Measurements from ENCODE around the gene GUCY2D.
"Not testable (repeated sequence)": the region's sequence is repeated elsewhere in the genome, so short reads cannot be mapped to it uniquely, and the experiment has no call there.

Gene GUCY2D

GRCh38 chr17:8060274-8060673 lies 57.9 kb downstream of the GUCY2D start:
- no peak overlapping the region for H2AFZ ChIP-seq (ENCODE audit: low read depth, low read length)
- H3K4me1 ChIP-seq (ENCODE audit: insufficient read depth, low read length): no peaks in the 10 kb centered on the region
- H3K36me3 ChIP-seq (ENCODE audit: insufficient read depth, low read length): no peaks in the 10 kb centered on the region
- H3K27me3 ChIP-seq (ENCODE audit: insufficient read depth, low read length): peaks cover 59% of the 10 kb centered on the region
- no peak overlapping the region for H3K4me3 ChIP-seq (ENCODE audit: low read length)
- no peaks in the 10 kb centered on the region for H3K9me3 ChIP-seq (ENCODE audit: low read length)

GRCh38 chr17:8061851-8062250 lies 59.4 kb downstream of the GUCY2D start:
- H3K4me3 ChIP-seq (ENCODE audit: low read length); H2AFZ ChIP-seq (ENCODE audit: low read depth, low read length); H3K9me3 ChIP-seq (ENCODE audit: low read length); H3K36me3 ChIP-seq (ENCODE audit: insufficient read depth, low read length); H3K4me1 ChIP-seq (ENCODE audit: insufficient read depth, low read length): not testable (repeated sequence)
- H3K27me3 ChIP-seq (ENCODE audit: insufficient read depth, low read length): peaks cover 65% of the 10 kb centered on the region

GRCh38 chr17:8062435-8062806 lies 60.0 kb downstream of the GUCY2D start:
- Histone ChIP-seq H3K27me3 (ENCODE audit: insufficient read depth, low read length) (peaks cover 71% of the 10 kb centered on the region), H3K36me3 (ENCODE audit: insufficient read depth, low read length) (no peaks in the 10 kb centered on the region), H2AFZ (ENCODE audit: low read depth, low read length) (no peak overlapping the region), H3K4me1 (ENCODE audit: insufficient read depth, low read length) (no peaks in the 10 kb centered on the region), H3K9me3 (ENCODE audit: low read length) (no peaks in the 10 kb centered on the region), H3K4me3 (ENCODE audit: low read length) (no peak overlapping the region)

GRCh38 chr17:8062807-8063483 lies 60.5 kb downstream of the GUCY2D start:
- Histone ChIP-seq H3K9me3 (ENCODE audit: low read length) (no peaks in the 10 kb centered on the region), H3K36me3 (ENCODE audit: insufficient read depth, low read length) (no peaks in the 10 kb centered on the region), H3K27me3 (ENCODE audit: insufficient read depth, low read length) (peaks cover 74% of the 10 kb centered on the region), H2AFZ (ENCODE audit: low read depth, low read length) (no peak overlapping the region), H3K4me3 (ENCODE audit: low read length) (no peak overlapping the region), H3K4me1 (ENCODE audit: insufficient read depth, low read length) (no peaks in the 10 kb centered on the region)

- Histone ChIP-seq H3K36me3 (ENCODE audit: insufficient read depth, low read length) (no peaks in the 10 kb centered on the region), H3K4me1 (ENCODE audit: insufficient read depth, low read length) (no peaks in the 10 kb centered on the region), H3K27me3 (ENCODE audit: insufficient read depth, low read length) (peaks cover 79% of the 10 kb centered on the region), H3K4me3 (ENCODE audit: low read length) (no peak overlapping the region), H3K9me3 (ENCODE audit: low read length) (no peaks in the 10 kb centered on the region), H2AFZ (ENCODE audit: low read depth, low read length) (no peak overlapping the region)
These were observed 61.5 kb downstream of the GUCY2D start for GRCh38 chr17:8063761-8064534.

GRCh38 chr17:8064561-8065019 lies 62.2 kb downstream of the GUCY2D start:
- no peaks in the 10 kb centered on the region for H3K4me1 ChIP-seq (ENCODE audit: insufficient read depth, low read length)
- H3K9me3 ChIP-seq (ENCODE audit: low read length): no peaks in the 10 kb centered on the region
- no peaks in the 10 kb centered on the region for H3K36me3 ChIP-seq (ENCODE audit: insufficient read depth, low read length)
- H2AFZ ChIP-seq (ENCODE audit: low read depth, low read length): no peak overlapping the region
- no peak overlapping the region for H3K4me3 ChIP-seq (ENCODE audit: low read length)
- peaks cover 80% of the 10 kb centered on the region for H3K27me3 ChIP-seq (ENCODE audit: insufficient read depth, low read length)

- Histone ChIP-seq H3K4me1 (ENCODE audit: insufficient read depth, low read length) (no peaks in the 10 kb centered on the region), H3K4me3 (ENCODE audit: low read length) (no peak overlapping the region), H3K27me3 (ENCODE audit: insufficient read depth, low read length) (peaks cover 79% of the 10 kb centered on the region), H3K36me3 (ENCODE audit: insufficient read depth, low read length) (no peaks in the 10 kb centered on the region), H3K9me3 (ENCODE audit: low read length) (no peaks in the 10 kb centered on the region), H2AFZ (ENCODE audit: low read depth, low read length) (no peak overlapping the region)
These were observed 64.7 kb downstream of the GUCY2D start for GRCh38 chr17:8066841-8067775.

GRCh38 chr17:8067806-8068205 lies 65.4 kb downstream of the GUCY2D start:
- Histone ChIP-seq H3K4me1 (ENCODE audit: insufficient read depth, low read length) (no peaks in the 10 kb centered on the region), H2AFZ (ENCODE audit: low read depth, low read length) (no peak overlapping the region), H3K9me3 (ENCODE audit: low read length) (no peaks in the 10 kb centered on the region), H3K36me3 (ENCODE audit: insufficient read depth, low read length) (no peaks in the 10 kb centered on the region), H3K4me3 (ENCODE audit: low read length) (no peak overlapping the region), H3K27me3 (ENCODE audit: insufficient read depth, low read length) (peaks cover 79% of the 10 kb centered on the region)

GRCh38 chr17:8068736-8069586 lies 66.5 kb downstream of the GUCY2D start:
- no peak overlapping the region for H3K4me3 ChIP-seq (ENCODE audit: low read length)
- H3K36me3 ChIP-seq (ENCODE audit: insufficient read depth, low read length): no peaks in the 10 kb centered on the region
- H3K9me3 ChIP-seq (ENCODE audit: low read length): no peaks in the 10 kb centered on the region
- H3K27me3 ChIP-seq (ENCODE audit: insufficient read depth, low read length): peaks cover 81% of the 10 kb centered on the region
- no peaks in the 10 kb centered on the region for H3K4me1 ChIP-seq (ENCODE audit: insufficient read depth, low read length)
- H2AFZ ChIP-seq (ENCODE audit: low read depth, low read length): no peak overlapping the region

GRCh38 chr17:8069587-8069860 lies 67.1 kb downstream of the GUCY2D start:
- H3K9me3 ChIP-seq (ENCODE audit: low read length): no peaks in the 10 kb centered on the region
- no peaks in the 10 kb centered on the region for H3K4me1 ChIP-seq (ENCODE audit: insufficient read depth, low read length)
- no peaks in the 10 kb centered on the region for H3K36me3 ChIP-seq (ENCODE audit: insufficient read depth, low read length)
- no peak overlapping the region for H2AFZ ChIP-seq (ENCODE audit: low read depth, low read length)
- H3K4me3 ChIP-seq (ENCODE audit: low read length): no peak overlapping the region
- H3K27me3 ChIP-seq (ENCODE audit: insufficient read depth, low read length): peaks cover 83% of the 10 kb centered on the region

Measured in neuron (in vitro differentiated cells).